Fibroblast of lung (primary cell): ENCODE results near the gene WNT2B. TPM values are rescaled to one million over a fixed set of nuclear protein-coding genes. Genes with fewer than 3 reads are reported as not detected.

Experiments used
- DNase-seq, 2 donors: peaks; one replicate each; pipeline versions ENCODE4 v3.0.0 to v3.0.0-alpha.2; 2010; ENCODE audit warnings: low read depth in 2 of 2
- H2AFZ ChIP-seq: 2 replicates; pipeline ENCODE4 v1.5.1; 2012; ENCODE audit warnings: low read length, control low read depth, inconsistent platforms
- H3K27ac ChIP-seq: 2 replicates; pipeline ENCODE4 v1.5.1; 2011; ENCODE audit warnings: low read length, control low read depth; ENCODE audit not compliant: insufficient read depth
- H3K27me3 ChIP-seq: 2 replicates; pipeline ENCODE4 v1.5.1; 2011; ENCODE audit warnings: mild to moderate bottlenecking, low read length; ENCODE audit not compliant: control insufficient read depth, insufficient read depth
- H3K36me3 ChIP-seq: 2 replicates; pipeline ENCODE4 v1.5.1; 2011; ENCODE audit warnings: low read length; ENCODE audit not compliant: control insufficient read depth, insufficient read depth
- H3K4me1 ChIP-seq: 2 replicates; pipeline ENCODE4 v1.5.1; 2011; ENCODE audit warnings: low read length; ENCODE audit not compliant: control insufficient read depth, insufficient read depth; ENCODE audit errors: extremely low read depth
- H3K4me2 ChIP-seq: 2 replicates; pipeline ENCODE4 v1.5.1; 2011; ENCODE audit warnings: low read length, control low read depth; ENCODE audit not compliant: insufficient read depth; ENCODE audit errors: extremely low read depth
- H3K4me3 ChIP-seq, 4 experiments: fragments of 200-600 bp in 1 of 4; sonication (generic) in 1 of 4; replicated peaks in 1 of 4; 2 replicates each; pipeline ENCODE4 v1.5.1; 2011 to 2016; ENCODE audit warnings: low read length in 4 of 4, low read depth in 3 of 4, mild to moderate bottlenecking in 3 of 4, control low read depth in 2 of 4, inconsistent platforms in 1 of 4, mixed read lengths in 1 of 4; ENCODE audit not compliant: insufficient read depth in 1 of 4; ENCODE audit errors: control extremely low read depth in 1 of 4
- H3K79me2 ChIP-seq: 2 replicates; pipeline ENCODE4 v1.5.1; 2012; ENCODE audit warnings: mild to moderate bottlenecking, low read length, inconsistent platforms; ENCODE audit not compliant: control insufficient read depth, insufficient read depth
- H3K9ac ChIP-seq: 2 replicates; pipeline ENCODE4 v1.5.1; 2011; ENCODE audit warnings: mild to moderate bottlenecking, low read length, control low read depth; ENCODE audit not compliant: insufficient read depth
- H3K9me3 ChIP-seq: 2 replicates; pipeline ENCODE4 v1.5.1; 2012; ENCODE audit warnings: low read depth, low read length; ENCODE audit not compliant: control insufficient read depth, insufficient read depth
- H4K20me1 ChIP-seq: 2 replicates; pipeline ENCODE4 v1.5.1; 2011; ENCODE audit warnings: low read length; ENCODE audit not compliant: control insufficient read depth, insufficient read depth; ENCODE audit errors: extremely low read depth
- CTCF ChIP-seq, 2 donors: IDR thresholded peaks in 1 of 2; conservative IDR thresholded peaks in 1 of 2; 1 replicate in 1 of 2; 2 replicates in 1 of 2; pipeline ENCODE4 v1.5.1; 2011 to 2012; ENCODE audit warnings: low read length in 2 of 2, control low read depth in 1 of 2, inconsistent platforms in 1 of 2, low read depth in 1 of 2, mild to moderate bottlenecking in 1 of 2
- EZH2 ChIP-seq: IDR thresholded peaks from 2 replicates; pipeline ENCODE4 v1.5.1; 2012; ENCODE audit warnings: low read length, control low read depth, mild to moderate bottlenecking; ENCODE audit errors: missing control alignments
- polyA plus RNA-seq, 2 donors: library from polyadenylated mRNA; depleted of rRNA in 1 of 2; stranded (reverse) in 1 of 2; unstranded in 1 of 2; fragments of >200 nt; gene quantifications; 2 replicates each; pipeline ENCODE4 v1.2.1, GENCODE V29; 2011 to 2012; ENCODE audit warnings: missing spikeins in 1 of 2
- total RNA-seq: library from RNA; depleted of rRNA; stranded (reverse); fragments of >200 nt; gene quantifications from 2 replicates; pipeline ENCODE4 v1.2.1, GENCODE V29; 2014

The WNT2B gene
- total and polyA plus RNA-seq, 2 donors (not counting 1 experiment from before 2014, with no cell fraction given) = 2.0 to 3.5 TPM

GRCh38 chr1:112505878-112506277, 2.9 kb upstream of the WNT2B start:
- no peak overlapping the region for H3K4me3 ChIP-seq
- no peak overlapping the region for H3K9ac ChIP-seq
- no peak overlapping the region for H2AFZ ChIP-seq
- H3K27me3 ChIP-seq = peaks cover 27% of the 10 kb centered on the region
- no peak overlapping the region for H3K4me2 ChIP-seq
- H4K20me1 ChIP-seq = no peaks in the 10 kb centered on the region
- no peaks in the 10 kb centered on the region for H3K36me3 ChIP-seq
- no peak overlapping the region for H3K27ac ChIP-seq
- peaks cover 2% of the 10 kb centered on the region for H3K4me1 ChIP-seq
- no peak for TF ChIP-seq EZH2
- TF ChIP-seq CTCF (conservative IDR thresholded peaks at IDR 0.05 in 1 of 2, IDR thresholded peaks at IDR 0.05 in 1 of 2; ENCODE audit: low read depth in 1 of 2, low read length in 2 of 2) = no peak
- DNase-seq = no peak
- no peaks in the 10 kb centered on the region for H3K9me3 ChIP-seq
- H3K79me2 ChIP-seq = no peaks in the 10 kb centered on the region

GRCh38 chr1:112506306-112506705, 2.5 kb upstream of the WNT2B start:
- no peak overlapping the region for H3K4me3 ChIP-seq
- H3K27ac ChIP-seq = no peak overlapping the region
- no peak overlapping the region for H2AFZ ChIP-seq
- no peak overlapping the region for H3K4me2 ChIP-seq
- no peak for TF ChIP-seq EZH2
- TF ChIP-seq CTCF (conservative IDR thresholded peaks at IDR 0.05 in 1 of 2, IDR thresholded peaks at IDR 0.05 in 1 of 2; ENCODE audit: low read depth in 1 of 2, low read length in 2 of 2) = no peak
- H3K9me3 ChIP-seq = no peaks in the 10 kb centered on the region
- H3K4me1 ChIP-seq = peaks cover 2% of the 10 kb centered on the region
- no peaks in the 10 kb centered on the region for H3K36me3 ChIP-seq
- no peaks in the 10 kb centered on the region for H3K79me2 ChIP-seq
- no peak for DNase-seq
- no peak overlapping the region for H3K9ac ChIP-seq
- H4K20me1 ChIP-seq = no peaks in the 10 kb centered on the region
- H3K27me3 ChIP-seq = peaks cover 27% of the 10 kb centered on the region

GRCh38 chr1:112506731-112507130, 2.0 kb upstream of the WNT2B start:
- Histone ChIP-seq H3K27ac (no peak overlapping the region), H3K9me3 (no peaks in the 10 kb centered on the region), H3K4me2 (no peak overlapping the region), H3K79me2 (no peaks in the 10 kb centered on the region), H3K36me3 (no peaks in the 10 kb centered on the region), H2AFZ (no peak overlapping the region), H3K4me3 (no peak overlapping the region), H3K27me3 (peaks cover 27% of the 10 kb centered on the region), H3K4me1 (peaks cover 2% of the 10 kb centered on the region), H4K20me1 (no peaks in the 10 kb centered on the region), H3K9ac (no peak overlapping the region)
- no peak for TF ChIP-seq EZH2
- TF ChIP-seq CTCF (conservative IDR thresholded peaks at IDR 0.05 in 1 of 2, IDR thresholded peaks at IDR 0.05 in 1 of 2; ENCODE audit: low read depth in 1 of 2, low read length in 2 of 2) = no peak
- no peak for DNase-seq
